Thyroid gland (tissue), 4 donors: ENCODE measurements around the gene RABEP2. TPM values are rescaled to one million over a fixed set of nuclear protein-coding genes. Genes with fewer than 3 reads are reported as not detected.

Experiments
- DNase-seq, 2 donors: peaks; one replicate each; pipeline ENCODE4 v3.0.0-alpha.2; 2019
- H3K27ac ChIP-seq, 3 donors: fragments of 200-600 bp; sonication (generic); 1 replicate in 2 of 3; 2 replicates in 1 of 3; pipeline ENCODE4 v1.5.1; 2016 to 2019; ENCODE audit warnings: mild to moderate bottlenecking in 1 of 3, moderate library complexity in 1 of 3
- H3K27me3 ChIP-seq: fragments of 200-600 bp; sonication (generic); one replicate; pipeline ENCODE4 v1.5.1; 2019
- H3K36me3 ChIP-seq, 2 donors: fragments of 200-600 bp; sonication (generic); one replicate each; pipeline ENCODE4 v1.5.1; 2016 to 2019
- H3K4me1 ChIP-seq, 2 donors: fragments of 200-600 bp; sonication (generic); one replicate each; pipeline ENCODE4 v1.5.1; 2017 to 2019
- H3K4me3 ChIP-seq, 3 donors: fragments of 200-600 bp; sonication (generic); replicated peaks in 1 of 3; 1 replicate in 2 of 3; 2 replicates in 1 of 3; pipeline ENCODE4 v1.5.1; 2016; ENCODE audit warnings: mild to moderate bottlenecking in 1 of 3
- H3K9me3 ChIP-seq: fragments of 200-600 bp; sonication (generic); one replicate; pipeline ENCODE4 v1.5.1; 2017
- POLR2A ChIP-seq, 2 donors: fragments of 450-650 bp; IDR thresholded peaks; one replicate each; pipeline ENCODE4 v1.6.1; 2017; ENCODE audit warnings: antibody characterized with exemption in 2 of 2, mild to moderate bottlenecking in 2 of 2, moderate library complexity in 1 of 2
- WGBS, 2 donors: methylation state at CpG; one replicate each; pipeline ENCODE4 v1.1.5; 2017; 5-methylcytosine and 5-hydroxymethylcytosine counted together
- intact Hi-C: fragments of 100-400 bp; cut with DNase I; formaldehyde crosslinking; loops from one replicate; pipeline ENCODE4 v1.15.1; 2023
- total RNA-seq, 4 donors: library from RNA; depleted of rRNA; stranded (reverse); fragments of >200 nt; gene quantifications; one replicate each; pipeline ENCODE4 v1.2.3, GENCODE V29; 2016
- TF ChIP-seq, protein P1 (sequence below), 6 experiments: fragments of 200-600 bp in 3 of 6; fragments of 450-650 bp in 3 of 6; sonication (generic) in 3 of 6; IDR thresholded peaks; one replicate each; pipeline ENCODE4 v1.5.1; 2016 to 2019; ENCODE audit warnings: antibody characterized with exemption in 6 of 6, mild to moderate bottlenecking in 2 of 6, inconsistent platforms in 1 of 6, moderate library complexity in 1 of 6

Gene RABEP2
- total RNA-seq, 4 donors from 2014 or later: 36.7 to 55.8 (median 41.2) TPM

DNA sequence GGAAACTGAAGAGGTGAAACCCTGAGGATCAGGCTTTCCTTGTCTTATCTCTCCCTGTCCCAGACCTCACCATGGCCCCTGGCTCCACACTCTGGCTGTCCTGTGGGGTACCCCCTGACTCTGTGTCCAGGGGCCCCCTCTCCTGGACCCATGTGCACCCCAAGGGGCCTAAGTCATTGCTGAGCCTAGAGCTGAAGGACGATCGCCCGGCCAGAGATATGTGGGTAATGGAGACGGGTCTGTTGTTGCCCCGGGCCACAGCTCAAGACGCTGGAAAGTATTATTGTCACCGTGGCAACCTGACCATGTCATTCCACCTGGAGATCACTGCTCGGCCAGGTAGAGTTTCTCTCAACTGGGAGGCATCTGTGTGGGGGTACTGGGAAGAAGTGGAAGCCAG, 8.1 kb upstream of the RABEP2 start:
- 51 to 59% methylated on average over 8 of the region's 8 CpGs for WGBS, 2 donors
- intact Hi-C loops: no loop called here
- TF ChIP-seq, protein P1, sequence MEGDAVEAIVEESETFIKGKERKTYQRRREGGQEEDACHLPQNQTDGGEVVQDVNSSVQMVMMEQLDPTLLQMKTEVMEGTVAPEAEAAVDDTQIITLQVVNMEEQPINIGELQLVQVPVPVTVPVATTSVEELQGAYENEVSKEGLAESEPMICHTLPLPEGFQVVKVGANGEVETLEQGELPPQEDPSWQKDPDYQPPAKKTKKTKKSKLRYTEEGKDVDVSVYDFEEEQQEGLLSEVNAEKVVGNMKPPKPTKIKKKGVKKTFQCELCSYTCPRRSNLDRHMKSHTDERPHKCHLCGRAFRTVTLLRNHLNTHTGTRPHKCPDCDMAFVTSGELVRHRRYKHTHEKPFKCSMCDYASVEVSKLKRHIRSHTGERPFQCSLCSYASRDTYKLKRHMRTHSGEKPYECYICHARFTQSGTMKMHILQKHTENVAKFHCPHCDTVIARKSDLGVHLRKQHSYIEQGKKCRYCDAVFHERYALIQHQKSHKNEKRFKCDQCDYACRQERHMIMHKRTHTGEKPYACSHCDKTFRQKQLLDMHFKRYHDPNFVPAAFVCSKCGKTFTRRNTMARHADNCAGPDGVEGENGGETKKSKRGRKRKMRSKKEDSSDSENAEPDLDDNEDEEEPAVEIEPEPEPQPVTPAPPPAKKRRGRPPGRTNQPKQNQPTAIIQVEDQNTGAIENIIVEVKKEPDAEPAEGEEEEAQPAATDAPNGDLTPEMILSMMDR (IDR thresholded peaks at IDR 0.05): no peak
- TF ChIP-seq POLR2A (IDR thresholded peaks at IDR 0.05): no peak
- Histone ChIP-seq H3K4me3 (no peak overlapping the region), H3K27me3 (no peaks in the 10 kb centered on the region), H3K4me1 (no peaks in the 10 kb centered on the region), H3K36me3 (no peaks in the 10 kb centered on the region), H3K9me3 (no peaks in the 10 kb centered on the region), H3K27ac (no peak overlapping the region)
- DNase-seq: no peak

DNA sequence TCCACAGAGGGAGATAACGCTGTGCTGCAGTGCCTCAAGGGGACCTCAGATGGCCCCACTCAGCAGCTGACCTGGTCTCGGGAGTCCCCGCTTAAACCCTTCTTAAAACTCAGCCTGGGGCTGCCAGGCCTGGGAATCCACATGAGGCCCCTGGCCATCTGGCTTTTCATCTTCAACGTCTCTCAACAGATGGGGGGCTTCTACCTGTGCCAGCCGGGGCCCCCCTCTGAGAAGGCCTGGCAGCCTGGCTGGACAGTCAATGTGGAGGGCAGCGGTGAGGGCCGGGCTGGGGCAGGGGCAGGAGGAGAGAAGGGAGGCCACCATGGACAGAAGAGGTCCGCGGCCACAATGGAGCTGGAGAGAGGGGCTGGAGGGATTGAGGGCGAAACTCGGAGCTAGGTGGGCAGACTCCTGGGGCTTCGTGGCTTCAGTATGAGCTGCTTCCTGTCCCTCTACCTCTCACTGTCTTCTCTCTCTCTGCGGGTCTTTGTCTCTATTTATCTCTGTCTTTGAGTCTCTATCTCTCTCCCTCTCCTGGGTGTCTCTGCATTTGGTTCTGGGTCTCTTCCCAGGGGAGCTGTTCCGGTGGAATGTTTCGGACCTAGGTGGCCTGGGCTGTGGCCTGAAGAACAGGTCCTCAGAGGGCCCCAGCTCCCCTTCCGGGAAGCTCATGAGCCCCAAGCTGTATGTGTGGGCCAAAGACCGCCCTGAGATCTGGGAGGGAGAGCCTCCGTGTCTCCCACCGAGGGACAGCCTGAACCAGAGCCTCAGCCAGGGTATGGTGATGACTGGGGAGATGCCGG, 7.5 kb upstream of the RABEP2 start:
- H3K27me3 ChIP-seq: no peaks in the 10 kb centered on the region
- intact Hi-C loops: no loop called here
- 83 to 85% methylated on average over 20 of the region's 20 CpGs for WGBS, 2 donors
- no peak for DNase-seq
- no peak overlapping the region for H3K27ac ChIP-seq
- TF ChIP-seq POLR2A (IDR thresholded peaks at IDR 0.05): no peak
- TF ChIP-seq, protein P1 (IDR thresholded peaks at IDR 0.05): no peak
- no peaks in the 10 kb centered on the region for H3K9me3 ChIP-seq
- H3K36me3 ChIP-seq: no peaks in the 10 kb centered on the region
- no peaks in the 10 kb centered on the region for H3K4me1 ChIP-seq
- H3K4me3 ChIP-seq: no peak overlapping the region

DNA sequence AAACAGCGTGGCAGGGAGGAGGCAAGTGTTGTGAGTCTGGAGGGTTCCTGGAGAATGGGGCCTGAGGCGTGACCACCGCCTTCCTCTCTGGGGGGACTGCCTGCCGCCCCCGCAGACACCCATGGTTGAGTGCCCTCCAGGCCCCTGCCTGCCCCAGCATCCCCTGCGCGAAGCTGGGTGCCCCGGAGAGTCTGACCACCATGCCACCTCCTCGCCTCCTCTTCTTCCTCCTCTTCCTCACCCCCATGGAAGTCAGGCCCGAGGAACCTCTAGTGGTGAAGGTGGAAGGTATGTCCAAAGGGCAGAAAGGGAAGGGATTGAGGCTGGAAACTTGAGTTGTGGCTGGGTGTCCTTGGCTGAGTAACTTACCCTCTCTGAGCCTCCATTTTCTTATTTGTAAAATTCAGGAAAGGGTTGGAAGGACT, 6.8 kb upstream of the RABEP2 start, which contains the start of gene CD19:
Gene CD19, plus strand, starts transcription at position 171 of the 425 bp plus-strand sequence. Its CDS starts 30 bp downstream, at position 201.
- H3K4me3 ChIP-seq: no peak within 1 kb of the TSS
- WGBS, 2 donors: 86% methylated on average over 7 to 10 of the region's 10 CpGs
- DNase-seq: no peak
- H3K9me3 ChIP-seq: no peaks in the 10 kb centered on the region
- TF ChIP-seq, protein P1 (IDR thresholded peaks at IDR 0.05): no peak
- TF ChIP-seq POLR2A (IDR thresholded peaks at IDR 0.05): no peak
- intact Hi-C loops: no loop called here
- H3K4me1 ChIP-seq: no peaks in the 10 kb centered on the region
- no peak within 1 kb of the TSS for H3K27ac ChIP-seq
- no peaks in the 10 kb centered on the region for H3K27me3 ChIP-seq
- no peaks in the 10 kb centered on the region for H3K36me3 ChIP-seq

DNA sequence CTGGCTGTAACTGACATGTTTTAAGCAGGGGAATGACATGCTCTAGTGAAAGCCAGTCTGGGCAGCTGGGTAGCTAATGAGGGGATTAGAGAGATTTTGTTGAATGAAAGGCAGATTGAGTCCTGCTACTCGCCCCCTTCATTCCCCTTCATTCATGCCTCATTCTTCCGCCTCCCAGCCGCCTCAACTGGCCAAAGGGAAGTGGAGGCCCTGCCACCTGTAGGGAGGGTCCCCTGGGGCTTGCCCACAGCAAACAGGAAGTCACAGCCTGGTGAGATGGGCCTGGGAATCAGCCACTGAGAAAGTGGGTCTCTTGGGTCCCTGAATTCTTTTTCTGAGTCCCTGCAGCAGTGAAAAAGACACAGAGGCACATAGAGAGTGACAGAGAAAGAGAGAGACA, 5.6 kb upstream of the RABEP2 start:
- no peaks in the 10 kb centered on the region for H3K36me3 ChIP-seq
- intact Hi-C loops: no loop called here
- 80% methylated on average over 3 of the region's 3 CpGs for WGBS, 2 donors
- TF ChIP-seq POLR2A (IDR thresholded peaks at IDR 0.05): no peak
- TF ChIP-seq, protein P1 (IDR thresholded peaks at IDR 0.05): no peak
- no peaks in the 10 kb centered on the region for H3K9me3 ChIP-seq
- no peaks in the 10 kb centered on the region for H3K27me3 ChIP-seq
- no peak overlapping the region for H3K4me3 ChIP-seq
- H3K27ac ChIP-seq: no peak overlapping the region
- no peak for DNase-seq
- no peaks in the 10 kb centered on the region for H3K4me1 ChIP-seq

DNA sequence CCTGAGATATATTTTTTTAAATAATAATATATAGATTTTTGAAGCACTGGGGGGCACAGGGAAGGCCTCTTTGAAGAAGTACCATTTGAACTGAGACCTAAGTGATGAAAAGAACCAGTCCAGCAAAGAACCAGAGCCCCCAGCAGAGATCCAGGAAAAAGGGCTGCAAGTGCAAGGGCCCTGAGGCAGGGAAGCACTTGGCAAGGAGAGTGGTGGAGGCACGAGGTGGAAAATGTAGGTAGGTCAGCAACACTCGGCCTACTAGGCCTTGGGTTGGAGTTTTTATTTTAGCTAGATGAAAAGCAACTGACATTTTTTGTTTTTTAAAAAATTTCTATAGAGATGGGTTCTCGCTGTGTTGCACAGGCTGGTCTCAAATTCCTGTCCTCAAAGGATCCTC, 5.2 kb upstream of the RABEP2 start:
- WGBS, 2 donors: 86 to 91% methylated on average over 3 of the region's 3 CpGs

More for the DNA sequence above, 5.2 kb upstream of the RABEP2 start:
- DNase-seq: no peak
- H3K27ac ChIP-seq: no peak overlapping the region
- H3K9me3 ChIP-seq: no peaks in the 10 kb centered on the region
- no peaks in the 10 kb centered on the region for H3K27me3 ChIP-seq
- no peak overlapping the region for H3K4me3 ChIP-seq
- no peaks in the 10 kb centered on the region for H3K4me1 ChIP-seq
- intact Hi-C loops: no loop called here
- TF ChIP-seq, protein P1 (IDR thresholded peaks at IDR 0.05): no peak
- TF ChIP-seq POLR2A (IDR thresholded peaks at IDR 0.05): no peak
- no peaks in the 10 kb centered on the region for H3K36me3 ChIP-seq
